ENCODE data around the gene CTNNA3. TPM values are rescaled to one million over a fixed set of nuclear protein-coding genes. Genes with fewer than 3 reads are reported as not detected.

The CTNNA3 gene
- total and polyA plus RNA-seq, 5 experiments from 2014 or later: not detected

DNA sequence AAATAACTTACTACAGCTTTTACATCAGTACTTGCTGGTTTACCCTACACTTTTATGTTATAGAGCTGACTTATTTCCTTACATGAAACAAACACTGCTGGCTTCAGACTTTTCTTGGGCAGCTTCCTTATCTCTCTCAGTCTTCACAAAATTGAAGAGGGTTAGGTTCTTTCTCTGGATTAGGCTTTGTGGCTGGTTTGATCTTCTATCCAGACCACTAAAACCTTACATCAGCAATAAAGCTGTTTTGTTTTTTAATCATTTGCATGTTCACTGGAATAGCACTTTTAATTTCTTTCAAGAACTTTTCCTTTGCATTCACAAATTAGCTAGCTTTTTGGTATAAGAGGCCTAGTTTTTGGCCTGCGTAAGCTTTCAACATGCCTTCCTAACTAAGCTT, 551.5 kb downstream of the CTNNA3 start:
- Mint-ChIP-seq H3K4me1 (no peaks in the 10 kb centered on the region), H3K36me3 (no peaks in the 10 kb centered on the region), H3K9me3 (peaks cover 0 to 7% (median 0%) of the 10 kb centered on the region in 9 donors), H3K27me3 (peaks cover 0 to 2% (median 0%) of the 10 kb centered on the region in 5 donors), H3K4me3 (no peak overlapping the region), H3K27ac (no peak overlapping the region)
- POLR2A ChIA-PET: no interaction called here
- ATAC-seq: no peak
- no peak for DNase-seq

GRCh38 chr10:67141300-67141699, 554.7 kb downstream of the CTNNA3 start:
- Mint-ChIP-seq H3K27ac (no peak overlapping the region), H3K36me3 (no peaks in the 10 kb centered on the region)
- ATAC-seq: no peak

GRCh38 chr10:67140641-67141040, 555.4 kb downstream of the CTNNA3 start:
- no peak overlapping the region for H3K27ac Mint-ChIP-seq

More at GRCh38 chr10:67141300-67141699, 554.7 kb downstream of the CTNNA3 start:
- POLR2A ChIA-PET: no interaction called here
- no peak for DNase-seq
- Mint-ChIP-seq H3K4me3 (no peak overlapping the region), H3K4me1 (no peaks in the 10 kb centered on the region), H3K9me3 (peaks cover 0 to 5% (median 0%) of the 10 kb centered on the region in 9 donors), H3K27me3 (peaks cover 0 to 2% (median 0%) of the 10 kb centered on the region in 5 donors)

DNA sequence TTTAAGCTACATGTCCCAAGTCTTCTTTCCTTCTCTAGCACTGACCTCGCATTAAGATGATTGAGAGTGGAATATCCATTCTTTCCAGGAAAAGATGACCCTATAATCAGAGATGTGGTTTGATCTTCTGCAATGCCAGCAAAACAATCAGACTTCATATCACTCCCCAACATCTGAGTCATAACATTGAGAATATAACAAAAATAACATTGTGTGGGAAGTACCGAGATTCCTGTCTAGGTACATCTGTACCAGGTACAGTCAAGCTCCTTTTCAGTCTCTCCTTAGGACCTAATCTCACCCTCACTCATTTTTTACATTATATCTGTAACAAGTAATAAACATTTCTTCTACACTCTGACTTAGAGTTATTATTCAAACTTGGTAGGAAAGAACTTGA, 568.6 kb downstream of the CTNNA3 start:
- Mint-ChIP-seq H3K9me3 (peaks cover 0 to 4% (median 0%) of the 10 kb centered on the region in 9 donors), H3K36me3 (no peaks in the 10 kb centered on the region), H3K4me3 (no peak overlapping the region), H3K27ac (no peak overlapping the region), H3K4me1 (no peaks in the 10 kb centered on the region), H3K27me3 (no peaks in the 10 kb centered on the region)
- no peak for ATAC-seq
- POLR2A ChIA-PET: no interaction called here
- DNase-seq: no peak

More at GRCh38 chr10:67140641-67141040, 555.4 kb downstream of the CTNNA3 start:
- no peak for ATAC-seq
- peaks cover 0 to 2% (median 0%) of the 10 kb centered on the region in 5 donors for H3K27me3 Mint-ChIP-seq
- POLR2A ChIA-PET: no interaction called here
- H3K9me3 Mint-ChIP-seq: peaks cover 0 to 5% (median 0%) of the 10 kb centered on the region in 9 donors
- no peaks in the 10 kb centered on the region for H3K4me1 Mint-ChIP-seq
- H3K4me3 Mint-ChIP-seq: no peak overlapping the region
- DNase-seq: no peak
- H3K36me3 Mint-ChIP-seq: no peaks in the 10 kb centered on the region

- H3K4me3 Mint-ChIP-seq: no peak overlapping the region
- ATAC-seq (no peak), DNase-seq (no peak)
- no peaks in the 10 kb centered on the region for H3K27me3 Mint-ChIP-seq
- no peaks in the 10 kb centered on the region for H3K4me1 Mint-ChIP-seq
- no peaks in the 10 kb centered on the region for H3K36me3 Mint-ChIP-seq
- POLR2A ChIA-PET: no interaction called here
- H3K27ac Mint-ChIP-seq: no peak overlapping the region
- H3K9me3 Mint-ChIP-seq: peaks cover 0 to 2% (median 0%) of the 10 kb centered on the region in 9 donors
Observed at GRCh38 chr10:67119651-67120050, 576.3 kb downstream of the CTNNA3 start.

DNA sequence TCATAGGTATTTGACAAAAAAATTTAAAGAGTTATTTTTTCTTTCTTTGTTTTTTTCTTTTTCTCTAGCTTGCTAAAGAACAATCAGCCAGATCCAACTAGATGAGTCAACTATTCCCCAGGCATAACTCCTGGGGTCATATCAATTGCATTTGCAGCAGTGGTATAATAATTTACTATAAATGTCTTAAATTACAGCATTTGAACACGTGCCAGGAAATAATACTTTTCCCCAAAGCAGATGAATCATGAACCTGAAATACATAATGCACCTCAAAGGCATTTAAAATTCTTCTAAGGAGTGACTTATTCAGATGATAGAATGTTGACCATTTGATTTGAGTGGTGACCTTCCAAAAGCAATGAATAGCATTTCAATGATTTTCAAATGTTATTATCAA, 580.0 kb downstream of the CTNNA3 start:
- no peaks in the 10 kb centered on the region for H3K4me1 Mint-ChIP-seq
- no peak overlapping the region for H3K27ac Mint-ChIP-seq
- POLR2A ChIA-PET: no interaction called here
- no peak overlapping the region for H3K4me3 Mint-ChIP-seq
- no peaks in the 10 kb centered on the region for H3K36me3 Mint-ChIP-seq
- DNase-seq: no peak
- no peak for ATAC-seq
- no peaks in the 10 kb centered on the region for H3K27me3 Mint-ChIP-seq
- no peaks in the 10 kb centered on the region for H3K9me3 Mint-ChIP-seq

GRCh38 chr10:67114945-67115344, 581.0 kb downstream of the CTNNA3 start:
- ATAC-seq: no peak
- no peaks in the 10 kb centered on the region for H3K36me3 Mint-ChIP-seq
- POLR2A ChIA-PET: no interaction called here
- H3K4me1 Mint-ChIP-seq: no peaks in the 10 kb centered on the region
- no peak overlapping the region for H3K27ac Mint-ChIP-seq
- H3K4me3 Mint-ChIP-seq: no peak overlapping the region
- no peak for DNase-seq
- no peaks in the 10 kb centered on the region for H3K27me3 Mint-ChIP-seq
- H3K9me3 Mint-ChIP-seq: no peaks in the 10 kb centered on the region

GRCh38 chr10:67112765-67113164, 583.2 kb downstream of the CTNNA3 start:
- ATAC-seq (no peak), DNase-seq (no peak)
- H3K27me3 Mint-ChIP-seq: no peaks in the 10 kb centered on the region
- H3K4me3 Mint-ChIP-seq: no peak overlapping the region
- H3K4me1 Mint-ChIP-seq: no peaks in the 10 kb centered on the region
- H3K27ac Mint-ChIP-seq: no peak overlapping the region
- no peaks in the 10 kb centered on the region for H3K36me3 Mint-ChIP-seq
- POLR2A ChIA-PET: no interaction called here
- no peaks in the 10 kb centered on the region for H3K9me3 Mint-ChIP-seq

DNA sequence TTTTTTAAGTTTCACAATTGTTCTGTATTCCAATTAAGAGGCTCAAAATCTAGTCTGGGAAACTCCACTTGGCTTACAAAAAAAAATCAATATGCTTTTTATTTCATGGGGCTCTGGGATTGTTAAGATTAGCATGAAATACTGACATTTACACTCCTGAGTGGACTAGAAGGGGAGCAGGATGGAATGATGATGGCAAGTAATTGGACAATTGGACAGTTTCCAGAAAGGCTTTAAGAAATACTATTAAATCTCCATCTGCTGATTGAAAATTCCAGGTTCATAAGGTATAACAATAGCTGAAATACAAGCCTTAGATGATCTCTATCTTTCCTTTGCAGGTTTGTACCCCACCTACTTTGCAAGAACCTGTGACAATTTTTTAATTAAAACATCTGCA, 585.7 kb downstream of the CTNNA3 start:
- H3K9me3 Mint-ChIP-seq: no peaks in the 10 kb centered on the region
- no peaks in the 10 kb centered on the region for H3K36me3 Mint-ChIP-seq
- no peak overlapping the region for H3K27ac Mint-ChIP-seq
- H3K4me1 Mint-ChIP-seq: no peaks in the 10 kb centered on the region
- no peaks in the 10 kb centered on the region for H3K27me3 Mint-ChIP-seq
- DNase-seq (no peak), ATAC-seq (no peak)
- POLR2A ChIA-PET: no interaction called here
- no peak overlapping the region for H3K4me3 Mint-ChIP-seq

- no peak for ATAC-seq
- Mint-ChIP-seq H3K27me3 (peaks cover 0 to 2% (median 0%) of the 10 kb centered on the region in 5 donors), H3K36me3 (no peaks in the 10 kb centered on the region), H3K4me1 (no peaks in the 10 kb centered on the region), H3K27ac (no peak overlapping the region), H3K9me3 (peaks cover 0 to 6% (median 0%) of the 10 kb centered on the region in 9 donors), H3K4me3 (no peak overlapping the region)
- no peak for DNase-seq
- POLR2A ChIA-PET: no interaction called here
Observed at GRCh38 chr10:67107670-67108069, 588.3 kb downstream of the CTNNA3 start.

GRCh38 chr10:67100951-67101350, 595.0 kb downstream of the CTNNA3 start:
- POLR2A ChIA-PET: no interaction called here
- DNase-seq: no peak

GRCh38 chr10:67098461-67098860, 597.5 kb downstream of the CTNNA3 start:
- Mint-ChIP-seq H3K9me3 (no peaks in the 10 kb centered on the region), H3K4me1 (no peaks in the 10 kb centered on the region), H3K4me3 (no peak overlapping the region), H3K36me3 (no peaks in the 10 kb centered on the region), H3K27ac (no peak overlapping the region), H3K27me3 (peaks cover 0 to 4% (median 0%) of the 10 kb centered on the region in 5 donors)
- ATAC-seq (no peak), DNase-seq (no peak)
- POLR2A ChIA-PET: no interaction called here

More at GRCh38 chr10:67100951-67101350, 595.0 kb downstream of the CTNNA3 start:
- H3K9me3 Mint-ChIP-seq: peaks cover 0 to 6% (median 0%) of the 10 kb centered on the region in 9 donors
- H3K27ac Mint-ChIP-seq: no peak overlapping the region
- peaks cover 0 to 4% (median 0%) of the 10 kb centered on the region in 5 donors for H3K27me3 Mint-ChIP-seq
- no peaks in the 10 kb centered on the region for H3K36me3 Mint-ChIP-seq
- H3K4me1 Mint-ChIP-seq: no peaks in the 10 kb centered on the region
- H3K4me3 Mint-ChIP-seq: no peak overlapping the region
- no peak for ATAC-seq

DNA sequence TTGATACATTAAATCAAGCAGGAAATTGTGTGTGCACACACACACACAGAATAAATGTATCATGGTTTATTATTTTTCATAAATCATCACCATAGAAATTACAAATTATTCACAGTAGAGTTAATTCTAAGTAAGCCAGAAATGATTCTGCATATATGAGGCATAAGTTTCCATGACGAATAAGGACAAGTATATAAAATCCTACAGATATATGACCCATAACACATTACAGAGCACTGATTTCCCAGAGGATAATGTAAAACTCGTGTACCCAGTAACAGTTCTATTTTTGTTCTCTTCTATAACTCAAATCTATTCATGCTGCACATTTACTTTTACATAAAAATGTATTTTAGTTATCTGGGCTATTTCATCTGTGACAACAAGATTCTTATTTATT, 600.5 kb downstream of the CTNNA3 start:
- no peaks in the 10 kb centered on the region for H3K4me1 Mint-ChIP-seq
- no peaks in the 10 kb centered on the region for H3K9me3 Mint-ChIP-seq
- H3K27ac Mint-ChIP-seq: no peak overlapping the region
- ATAC-seq (no peak), DNase-seq (no peak)
- no peak overlapping the region for H3K4me3 Mint-ChIP-seq
- POLR2A ChIA-PET: no interaction called here
- no peaks in the 10 kb centered on the region for H3K36me3 Mint-ChIP-seq
- H3K27me3 Mint-ChIP-seq: peaks cover 0 to 6% (median 0%) of the 10 kb centered on the region in 5 donors

DNA sequence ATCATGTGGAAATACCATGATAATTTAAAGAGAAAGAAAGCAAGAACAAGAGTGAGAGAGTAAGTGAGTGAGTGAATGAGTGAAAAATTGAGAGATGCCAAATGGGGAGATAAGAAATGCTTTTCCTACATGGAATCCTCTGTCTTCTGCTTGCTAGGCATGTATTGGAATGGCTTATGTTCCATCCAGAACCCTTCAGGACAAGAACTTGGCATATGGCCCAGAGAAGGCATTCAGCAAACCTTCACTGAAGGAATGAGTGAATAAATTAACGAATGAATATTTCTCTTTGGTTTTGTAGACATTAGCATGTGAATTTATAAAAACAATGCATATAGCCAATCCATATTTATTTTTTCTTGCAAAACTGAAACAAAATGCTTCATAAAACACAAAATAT, 608.0 kb downstream of the CTNNA3 start:
- Mint-ChIP-seq H3K36me3 (no peaks in the 10 kb centered on the region), H3K9me3 (no peaks in the 10 kb centered on the region), H3K27me3 (peaks cover 0 to under 1% (median 0%) of the 10 kb centered on the region in 5 donors), H3K4me1 (no peaks in the 10 kb centered on the region), H3K4me3 (no peak overlapping the region), H3K27ac (no peak overlapping the region)
- POLR2A ChIA-PET: no interaction called here
- ATAC-seq (no peak), DNase-seq (no peak)

Measured in naive thymus-derived CD8-positive, alpha-beta T cell (primary cell).